ENCODE measurements around the gene MVB12B.
"Not testable (repeated sequence)": the region's sequence is repeated elsewhere in the genome, so short reads cannot be mapped to it uniquely, and the experiment has no call there.

MVB12B gene

GRCh38 chr9:126464694-126465441, 138.2 kb downstream of the MVB12B start:
- Histone ChIP-seq H3K9me3 (no peaks in the 10 kb centered on the region), H3K4me3 (no peak overlapping the region), H3K27me3 (ENCODE audit: low read depth) (no peaks in the 10 kb centered on the region), H3K36me3 (replicated peaks) (no peaks in the 10 kb centered on the region), H3K4me1 (peaks cover 4% of the 10 kb centered on the region)
- DNase-seq (ENCODE audit: low spot score in 2 of 2) = no peak
- in situ Hi-C loops (cut with MboI; ENCODE audit: low sequenced_read_pairs) = no loop called here

DNA sequence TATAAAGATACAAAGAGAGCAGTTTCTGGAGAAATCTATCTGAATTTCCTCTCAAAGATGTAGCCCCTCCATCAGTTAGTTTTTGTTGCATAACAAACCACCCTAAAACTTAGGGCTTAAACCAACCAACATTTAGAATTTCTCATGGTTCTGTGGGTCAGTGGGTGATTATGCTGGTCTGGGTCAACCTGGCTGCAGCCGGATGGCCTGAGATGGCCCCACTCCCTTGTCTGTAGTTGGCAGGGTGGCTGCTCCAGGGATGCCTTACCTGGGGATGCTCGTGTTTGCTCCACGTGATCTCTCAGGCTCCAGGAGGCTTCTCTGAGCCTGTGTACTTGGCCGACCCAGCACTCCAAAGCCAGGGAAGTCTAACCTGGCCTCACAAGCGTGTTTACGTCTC, 139.3 kb downstream of the MVB12B start:
- Histone ChIP-seq H3K4me1 (peaks cover 4% of the 10 kb centered on the region), H3K4me3 (no peak overlapping the region), H3K36me3 (replicated peaks) (no peaks in the 10 kb centered on the region), H3K27me3 (ENCODE audit: low read depth) (no peaks in the 10 kb centered on the region), H3K9me3 (no peaks in the 10 kb centered on the region)
- DNase-seq (ENCODE audit: low spot score in 2 of 2) = no peak
- in situ Hi-C loops (cut with MboI; ENCODE audit: low sequenced_read_pairs) = no loop called here

DNA sequence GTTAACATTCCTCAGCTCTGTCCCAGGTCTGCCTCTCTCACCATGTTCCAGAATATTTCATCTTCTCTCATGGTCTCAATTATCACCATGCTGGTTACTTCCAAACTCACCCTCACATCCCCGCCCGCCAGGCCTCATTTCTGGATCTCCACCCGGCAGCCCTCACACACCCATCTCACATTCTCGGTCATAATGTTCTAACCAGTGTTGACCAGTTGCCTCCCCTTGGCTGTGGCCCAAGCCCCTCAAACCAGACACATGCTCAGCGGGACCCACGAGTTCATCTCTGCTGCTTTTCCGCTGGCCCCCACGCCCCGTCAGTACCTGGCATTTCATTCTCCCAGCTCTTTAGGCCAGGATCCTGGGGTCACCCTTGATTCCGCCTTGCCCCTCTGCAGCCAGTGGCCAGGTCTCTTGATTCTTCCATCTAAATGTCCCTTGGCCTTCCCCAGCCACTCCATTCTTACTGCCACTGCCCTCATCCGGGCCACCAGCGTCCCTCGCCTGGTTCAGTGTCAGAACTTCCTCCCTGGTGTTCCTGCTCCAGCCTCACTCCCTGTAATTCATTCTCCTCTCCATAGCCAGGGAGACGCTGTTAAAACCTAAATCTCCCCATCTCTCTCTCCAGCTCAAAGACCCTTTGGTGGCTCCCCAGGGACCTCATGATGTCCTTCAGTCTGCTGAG, 141.7 kb downstream of the MVB12B start:
- Histone ChIP-seq H3K4me1 (peaks cover 14% of the 10 kb centered on the region), H3K9me3 (no peaks in the 10 kb centered on the region), H3K36me3 (replicated peaks) (no peaks in the 10 kb centered on the region), H3K4me3 (no peak overlapping the region), H3K27me3 (ENCODE audit: low read depth) (no peaks in the 10 kb centered on the region)
- in situ Hi-C loops (cut with MboI; ENCODE audit: low sequenced_read_pairs) = no loop called here
- no peak for DNase-seq (ENCODE audit: low spot score in 2 of 2)

DNA sequence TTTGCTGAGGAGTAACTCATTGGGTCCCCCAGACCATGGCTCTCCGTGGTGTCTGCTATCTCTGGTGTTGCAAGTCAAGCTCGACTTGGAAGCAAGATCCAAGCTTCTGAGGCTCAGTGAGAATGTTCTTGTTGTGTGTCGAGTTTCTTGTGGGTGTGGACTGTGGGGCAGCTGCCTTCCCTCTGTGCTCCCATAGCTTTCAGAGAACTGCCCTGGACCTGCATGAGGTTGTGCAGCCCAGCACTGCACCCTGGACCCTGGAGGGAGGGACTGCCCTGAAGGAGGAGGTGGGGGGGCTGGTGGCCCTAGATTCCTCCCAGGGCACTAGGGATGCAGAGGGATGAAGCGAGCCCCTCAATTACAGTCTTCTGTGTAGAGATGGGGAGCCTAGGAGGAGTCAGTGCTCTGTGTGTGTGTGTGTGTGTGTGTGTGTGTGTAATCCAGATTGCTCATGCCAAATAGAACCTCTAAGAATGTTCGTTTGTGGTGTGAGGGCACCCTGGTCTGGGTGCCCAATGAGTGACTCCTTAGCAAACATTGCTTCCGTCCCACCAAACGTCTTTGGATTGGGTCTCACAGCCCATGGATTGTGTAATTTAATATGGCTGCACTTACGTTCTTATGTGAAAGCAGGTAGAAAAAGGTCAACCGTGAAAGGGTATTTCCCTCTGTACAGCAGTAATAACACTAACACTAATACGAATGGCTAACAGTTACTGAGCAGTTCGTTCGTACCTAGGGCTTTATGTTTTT, 143.8 kb downstream of the MVB12B start:
- Histone ChIP-seq H3K36me3 (replicated peaks) (no peaks in the 10 kb centered on the region), H3K4me3 (no peak overlapping the region), H3K27me3 (ENCODE audit: low read depth) (no peaks in the 10 kb centered on the region), H3K4me1 (peaks cover 14% of the 10 kb centered on the region), H3K9me3 (no peaks in the 10 kb centered on the region)
- DNase-seq (ENCODE audit: low spot score in 2 of 2) = no peak
- in situ Hi-C loops (cut with MboI; ENCODE audit: low sequenced_read_pairs) = loop anchor here (10.0 kb wide), 1 partner anchor 1066 kb away; no protein-coding TSS in a partner anchor

- H3K4me3 ChIP-seq = no peak overlapping the region
- no peaks in the 10 kb centered on the region for H3K27me3 ChIP-seq (ENCODE audit: low read depth)
- no peaks in the 10 kb centered on the region for H3K9me3 ChIP-seq
- peaks cover 14% of the 10 kb centered on the region for H3K4me1 ChIP-seq
- H3K36me3 ChIP-seq (replicated peaks) = no peaks in the 10 kb centered on the region
- in situ Hi-C loops (cut with MboI; ENCODE audit: low sequenced_read_pairs) = loop anchor here (10.0 kb wide), 1 partner anchor 1066 kb away; no protein-coding TSS in a partner anchor
- no peak for DNase-seq (ENCODE audit: low spot score in 2 of 2)
Observed at GRCh38 chr9:126471084-126471624, 144.5 kb downstream of the MVB12B start.

GRCh38 chr9:126472198-126472947, 145.7 kb downstream of the MVB12B start:
- no peaks in the 10 kb centered on the region; the same call in 1 of the 2 replicates for H3K9me3 ChIP-seq
- H3K4me1 ChIP-seq = peaks cover 14% of the 10 kb centered on the region
- peak in 1 of 2 experiments; percentile 38 for DNase-seq (ENCODE audit: low spot score in 2 of 2)
- in situ Hi-C loops (cut with MboI; ENCODE audit: low sequenced_read_pairs) = loop anchor here (10.0 kb wide), 1 partner anchor 1068 kb away; no protein-coding TSS in a partner anchor
- no peak overlapping the region for H3K4me3 ChIP-seq
- no peaks in the 10 kb centered on the region for H3K27me3 ChIP-seq (ENCODE audit: low read depth)
- H3K36me3 ChIP-seq (replicated peaks) = no peaks in the 10 kb centered on the region

DNA sequence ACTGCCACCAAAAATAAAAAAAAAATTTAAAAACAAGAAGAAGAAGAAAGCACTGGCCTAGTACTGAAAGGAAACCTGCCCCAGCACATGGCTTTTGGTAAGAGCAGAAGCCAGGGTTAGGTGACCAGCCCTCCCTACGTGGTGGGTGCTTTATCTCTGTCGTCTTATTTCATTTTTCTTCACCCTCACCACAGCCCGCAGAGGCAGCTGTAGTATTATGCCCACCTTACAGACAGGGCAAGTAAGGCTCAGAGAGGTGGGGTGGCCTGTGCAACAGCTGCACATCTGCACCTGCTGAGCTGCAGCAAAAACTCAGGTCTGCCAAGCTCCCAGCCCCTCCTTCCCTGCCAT, 146.3 kb downstream of the MVB12B start:
- in situ Hi-C loops (cut with MboI; ENCODE audit: low sequenced_read_pairs) = loop anchor here (10.0 kb wide), 1 partner anchor 1068 kb away; no protein-coding TSS in a partner anchor
- no peak for DNase-seq (ENCODE audit: low spot score in 2 of 2)
- no peaks in the 10 kb centered on the region; the same call in 1 of the 2 replicates for H3K9me3 ChIP-seq
- no peak overlapping the region for H3K4me3 ChIP-seq
- H3K4me1 ChIP-seq = peaks cover 14% of the 10 kb centered on the region
- no peaks in the 10 kb centered on the region for H3K36me3 ChIP-seq (replicated peaks)
- no peaks in the 10 kb centered on the region for H3K27me3 ChIP-seq (ENCODE audit: low read depth)

GRCh38 chr9:126474206-126474765, 147.7 kb downstream of the MVB12B start:
- DNase-seq (ENCODE audit: low spot score in 2 of 2) = no peak
- Histone ChIP-seq H3K36me3 (replicated peaks) (no peaks in the 10 kb centered on the region), H3K9me3 (no peaks in the 10 kb centered on the region; the same call in 1 of the 2 replicates), H3K27me3 (ENCODE audit: low read depth) (no peaks in the 10 kb centered on the region), H3K4me3 (no peak overlapping the region), H3K4me1 (peaks cover 14% of the 10 kb centered on the region)
- in situ Hi-C loops (cut with MboI; ENCODE audit: low sequenced_read_pairs) = loop anchor here (10.0 kb wide), 1 partner anchor 1069 kb away; no protein-coding TSS in a partner anchor

DNA sequence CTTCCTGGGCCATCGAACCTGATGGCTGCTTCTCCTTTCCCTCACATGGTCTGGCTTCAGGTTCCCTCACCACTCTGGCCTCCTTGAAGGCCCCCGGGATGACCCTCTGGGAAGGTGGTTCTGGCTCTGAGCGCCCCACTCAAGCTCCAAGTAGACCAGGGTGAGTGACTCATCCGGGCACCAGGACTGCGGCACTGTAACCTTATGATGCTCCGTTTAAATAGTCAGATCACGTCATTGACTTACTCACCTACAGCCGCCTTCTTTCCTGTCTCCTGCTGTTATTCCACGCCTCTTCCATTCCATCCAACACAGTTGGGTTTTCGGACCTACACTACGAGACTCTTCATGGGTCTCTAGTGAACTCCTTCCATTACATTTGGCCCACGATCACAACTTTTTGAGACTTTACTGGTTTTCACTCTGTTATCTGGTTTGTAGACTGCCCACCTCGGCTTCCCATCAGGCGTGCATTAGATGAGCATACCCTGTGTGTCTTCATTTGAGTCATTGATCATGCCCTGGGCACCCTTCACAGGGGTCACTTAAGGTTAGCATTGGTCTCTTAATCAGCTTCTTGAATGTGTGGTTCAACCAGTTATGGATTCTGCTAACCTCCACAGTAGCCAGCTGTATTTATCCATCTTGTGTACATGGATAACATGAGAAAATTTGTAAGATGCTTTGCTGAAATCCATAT, 148.3 kb downstream of the MVB12B start:
- Histone ChIP-seq H3K27me3 (ENCODE audit: low read depth) (no peaks in the 10 kb centered on the region), H3K4me3 (no peak overlapping the region), H3K4me1 (peaks cover 14% of the 10 kb centered on the region), H3K36me3 (replicated peaks) (no peaks in the 10 kb centered on the region), H3K9me3 (no peaks in the 10 kb centered on the region; the same call in 1 of the 2 replicates)
- in situ Hi-C loops (cut with MboI; ENCODE audit: low sequenced_read_pairs) = loop anchor here (10.0 kb wide), 1 partner anchor 1070 kb away; no protein-coding TSS in a partner anchor
- DNase-seq (ENCODE audit: low spot score in 2 of 2) = no peak

DNA sequence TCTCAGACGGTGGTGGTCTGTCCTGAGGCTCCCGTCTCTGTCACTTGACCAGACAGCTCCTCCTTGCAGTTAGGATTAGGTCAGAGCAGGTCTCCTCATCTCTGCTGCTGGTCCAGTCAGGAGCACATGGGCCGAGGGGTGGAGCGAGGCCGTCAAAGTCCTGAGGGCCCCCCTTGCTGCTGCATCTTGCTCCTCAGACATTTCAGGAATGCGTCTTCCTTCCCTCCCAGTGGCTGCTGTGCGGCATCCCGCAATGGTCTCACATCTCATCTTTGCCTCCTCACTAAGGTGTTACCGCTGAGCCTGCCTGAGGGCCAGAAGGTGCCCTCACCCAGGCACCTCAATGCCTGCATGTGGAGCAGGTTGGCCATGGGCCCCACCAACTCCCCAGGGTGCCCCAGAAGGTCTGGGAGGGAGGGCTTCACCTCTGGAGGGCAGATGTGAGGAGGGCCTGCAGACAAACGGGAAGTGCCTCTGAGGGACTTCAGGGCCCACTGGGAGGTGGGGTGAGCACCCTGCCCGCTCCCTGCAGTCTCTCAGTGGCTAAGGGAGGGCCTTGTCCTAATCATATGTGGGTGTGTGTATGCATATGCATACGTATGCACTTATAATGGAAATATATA, 149.4 kb downstream of the MVB12B start:
- H3K36me3 ChIP-seq (replicated peaks) = no peaks in the 10 kb centered on the region
- H3K4me1 ChIP-seq = peaks cover 14% of the 10 kb centered on the region
- no peak overlapping the region for H3K4me3 ChIP-seq
- no peaks in the 10 kb centered on the region; the same call in 1 of the 2 replicates for H3K9me3 ChIP-seq
- in situ Hi-C loops (cut with MboI; ENCODE audit: low sequenced_read_pairs) = loop anchor here (10.0 kb wide), 1 partner anchor 1071 kb away; no protein-coding TSS in a partner anchor
- no peak for DNase-seq (ENCODE audit: low spot score in 2 of 2)
- no peaks in the 10 kb centered on the region for H3K27me3 ChIP-seq (ENCODE audit: low read depth)

DNA sequence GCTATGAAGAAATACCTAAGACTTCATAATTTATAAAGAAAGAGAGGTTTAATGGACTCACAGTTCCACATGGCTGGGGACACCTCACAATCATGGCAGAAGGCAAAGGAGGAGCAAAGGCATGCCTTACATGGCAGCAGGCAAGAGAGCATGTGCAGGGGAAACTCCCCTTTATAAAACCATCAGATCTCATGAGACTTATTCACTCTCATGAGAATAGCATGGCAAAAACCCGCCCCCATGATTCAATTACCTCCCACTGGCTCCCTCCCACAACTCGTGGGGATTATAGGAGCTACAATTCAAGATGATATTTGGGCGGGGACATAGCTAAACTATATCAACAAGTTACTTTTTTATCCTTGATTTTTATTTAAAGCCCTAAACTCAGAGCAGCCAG, 150.8 kb downstream of the MVB12B start:
- not testable (repeated sequence) for H3K4me1 ChIP-seq; DNase-seq (ENCODE audit: low spot score in 2 of 2); H3K27me3 ChIP-seq (ENCODE audit: low read depth); H3K4me3 ChIP-seq; H3K9me3 ChIP-seq; H3K36me3 ChIP-seq (replicated peaks)
- in situ Hi-C loops (cut with MboI; ENCODE audit: low sequenced_read_pairs) = loop anchor here (10.0 kb wide), 1 partner anchor 1073 kb away; no protein-coding TSS in a partner anchor

Measured in HAP-1 (cell line).